ENCODE data around the gene SUSD4.

The SUSD4 gene

DNA sequence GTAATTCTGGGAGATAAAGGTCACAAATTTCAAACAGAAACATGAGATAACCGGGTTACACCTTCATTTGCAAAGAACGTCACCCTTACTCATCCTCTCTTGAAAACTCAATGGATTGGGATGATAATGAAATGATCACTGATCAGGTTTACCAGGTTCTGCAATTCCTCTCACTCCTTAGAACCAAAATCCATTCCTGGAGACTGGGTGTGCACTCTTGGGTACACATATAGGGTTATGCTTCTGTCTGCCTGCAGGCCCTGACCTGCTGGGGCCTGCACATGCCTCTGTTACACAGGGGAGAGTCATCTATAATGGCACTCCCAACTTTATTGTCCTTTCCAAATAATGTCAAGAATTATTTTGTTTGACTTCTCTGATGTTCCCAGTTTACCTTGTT is 8.3 kb downstream of the SUSD4 start:
- no peak overlapping the region for H2BK5ac ChIP-seq (ENCODE audit: low read length)
- no peaks in the 10 kb centered on the region for H3K79me1 ChIP-seq (ENCODE audit: low read depth, low read length)
- no peaks in the 10 kb centered on the region for H3K36me3 ChIP-seq (replicated peaks in 1 of 2; ENCODE audit: control insufficient read depth in 2 of 2, insufficient read depth in 2 of 2, low read length in 2 of 2)
- H3K23ac ChIP-seq (ENCODE audit: low read depth, low read length, poor library complexity), result no peak overlapping the region
- H3K9ac ChIP-seq (ENCODE audit: low read depth, low read length, poor library complexity), result no peak overlapping the region
- no peak overlapping the region for H4K91ac ChIP-seq (ENCODE audit: low read depth, low read length, poor library complexity)
- whole genome bisulfite sequencing, 2 donors (ENCODE audit: extremely low coverage in 2 of 2, insufficient read length in 2 of 2, insufficient replicate concordance in 1 of 2), result no CpG with 5 or more reads among the region's 2 CpGs
- H3K14ac ChIP-seq (ENCODE audit: low read length), result no peak overlapping the region
- DNase-seq (ENCODE audit: low spot score), result no peak
- no peak overlapping the region for H3K4ac ChIP-seq (ENCODE audit: low read length)
- H2AK5ac ChIP-seq (ENCODE audit: low read depth, low read length), result no peak overlapping the region
- no peaks in the 10 kb centered on the region for H3K9me3 ChIP-seq (replicated peaks in 1 of 2; ENCODE audit: control insufficient read depth in 2 of 2, insufficient read depth in 1 of 2, low read depth in 1 of 2, low read length in 2 of 2)
- no peak overlapping the region for H4K8ac ChIP-seq (ENCODE audit: low read depth, low read length)
- H2BK120ac ChIP-seq (ENCODE audit: low read depth, low read length), result no peak overlapping the region
- no peak overlapping the region for H2BK12ac ChIP-seq (ENCODE audit: low read length)
- no peak overlapping the region for H2AFZ ChIP-seq (ENCODE audit: low read length)
- no peak overlapping the region for H3K27ac ChIP-seq (replicated peaks; ENCODE audit: low read length)
- H2BK15ac ChIP-seq (ENCODE audit: low read length), result no peak overlapping the region
- H3K18ac ChIP-seq (ENCODE audit: low read length), result no peak overlapping the region
- H3K4me1 ChIP-seq (ENCODE audit: control insufficient read depth in 2 of 2, insufficient read depth in 1 of 2, low read depth in 1 of 2, low read length in 2 of 2), result peaks cover 0 to 8% of the 10 kb centered on the region in 2 donors
- H3K4me2 ChIP-seq (ENCODE audit: insufficient read depth, low read length, poor library complexity, severe bottlenecking), result no peak overlapping the region
- peaks cover 0 to 27% (median 0%) of the 10 kb centered on the region in 3 experiments for H3K27me3 ChIP-seq (ENCODE audit: control insufficient read depth in 3 of 3, insufficient read depth in 3 of 3, low read depth in 1 of 3, low read length in 3 of 3)
- no peak overlapping the region for H3K4me3 ChIP-seq (ENCODE audit: low read length in 2 of 2)

- Histone ChIP-seq H2BK12ac (ENCODE audit: low read length) (no peak overlapping the region), H4K8ac (ENCODE audit: low read depth, low read length) (no peak overlapping the region), H2AK5ac (ENCODE audit: low read depth, low read length) (no peak overlapping the region), H3K9me3 (replicated peaks in 1 of 2; ENCODE audit: control insufficient read depth in 2 of 2, insufficient read depth in 1 of 2, low read depth in 1 of 2, low read length in 2 of 2) (no peaks in the 10 kb centered on the region), H3K4me1 (ENCODE audit: control insufficient read depth in 2 of 2, insufficient read depth in 1 of 2, low read depth in 1 of 2, low read length in 2 of 2) (peaks cover 0 to 8% of the 10 kb centered on the region in 2 donors), H3K4me2 (ENCODE audit: insufficient read depth, low read length, poor library complexity, severe bottlenecking) (no peak overlapping the region), H2BK5ac (ENCODE audit: low read length) (no peak overlapping the region), H2AFZ (ENCODE audit: low read length) (no peak overlapping the region), H3K23ac (ENCODE audit: low read depth, low read length, poor library complexity) (no peak overlapping the region), H3K14ac (ENCODE audit: low read length) (no peak overlapping the region), H3K27ac (replicated peaks; ENCODE audit: low read length) (no peak overlapping the region), H2BK120ac (ENCODE audit: low read depth, low read length) (no peak overlapping the region), H4K91ac (ENCODE audit: low read depth, low read length, poor library complexity) (no peak overlapping the region), H3K18ac (ENCODE audit: low read length) (no peak overlapping the region), H2BK15ac (ENCODE audit: low read length) (no peak overlapping the region), H3K9ac (ENCODE audit: low read depth, low read length, poor library complexity) (no peak overlapping the region), H3K27me3 (ENCODE audit: control insufficient read depth in 3 of 3, insufficient read depth in 3 of 3, low read depth in 1 of 3, low read length in 3 of 3) (peaks cover 0 to 14% (median 0%) of the 10 kb centered on the region in 3 experiments), H3K4me3 (ENCODE audit: low read length in 2 of 2) (no peak overlapping the region), H3K79me1 (ENCODE audit: low read depth, low read length) (no peaks in the 10 kb centered on the region), H3K4ac (ENCODE audit: low read length) (no peak overlapping the region), H3K36me3 (replicated peaks in 1 of 2; ENCODE audit: control insufficient read depth in 2 of 2, insufficient read depth in 2 of 2, low read length in 2 of 2) (no peaks in the 10 kb centered on the region)
- no peak for DNase-seq (ENCODE audit: low spot score)
- no CpG with 5 or more reads among the region's 6 CpGs for WGBS, 2 donors (ENCODE audit: extremely low coverage in 2 of 2, insufficient read length in 2 of 2, insufficient replicate concordance in 1 of 2)
Observed at GRCh38 chr1:223353939-223354338, 10.0 kb downstream of the SUSD4 start.

DNA sequence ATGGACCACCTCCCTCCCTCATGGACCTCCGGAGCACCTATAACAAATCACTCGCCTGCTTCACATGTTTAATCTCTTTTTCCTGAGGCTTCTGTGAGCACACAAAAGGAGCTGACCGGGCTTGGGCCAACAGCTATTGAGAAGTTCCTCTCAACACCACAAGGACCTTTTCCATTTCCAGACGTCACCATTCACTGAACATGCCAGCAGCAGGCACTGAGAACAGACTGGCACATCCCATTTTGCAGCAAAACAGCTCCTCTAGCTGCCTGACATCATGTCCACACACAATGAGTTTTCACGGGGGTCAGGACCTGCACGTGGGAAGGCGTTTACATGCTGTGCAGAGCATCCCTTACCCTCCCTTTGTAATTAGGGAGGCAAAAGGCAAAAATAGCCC is 11.0 kb downstream of the SUSD4 start:
- Histone ChIP-seq H3K27ac (replicated peaks; ENCODE audit: low read length) (no peak overlapping the region), H4K8ac (ENCODE audit: low read depth, low read length) (no peak overlapping the region), H3K36me3 (replicated peaks in 1 of 2; ENCODE audit: control insufficient read depth in 2 of 2, insufficient read depth in 2 of 2, low read length in 2 of 2) (no peaks in the 10 kb centered on the region), H2BK120ac (ENCODE audit: low read depth, low read length) (no peak overlapping the region), H3K4ac (ENCODE audit: low read length) (no peak overlapping the region), H3K4me3 (ENCODE audit: low read length in 2 of 2) (no peak overlapping the region), H3K14ac (ENCODE audit: low read length) (no peak overlapping the region), H2AK5ac (ENCODE audit: low read depth, low read length) (no peak overlapping the region), H3K18ac (ENCODE audit: low read length) (no peak overlapping the region), H4K91ac (ENCODE audit: low read depth, low read length, poor library complexity) (no peak overlapping the region), H3K9ac (ENCODE audit: low read depth, low read length, poor library complexity) (no peak overlapping the region), H3K4me1 (ENCODE audit: control insufficient read depth in 2 of 2, insufficient read depth in 1 of 2, low read depth in 1 of 2, low read length in 2 of 2) (peaks cover 0 to 8% of the 10 kb centered on the region in 2 donors), H3K79me1 (ENCODE audit: low read depth, low read length) (no peaks in the 10 kb centered on the region), H3K27me3 (ENCODE audit: control insufficient read depth in 3 of 3, insufficient read depth in 3 of 3, low read depth in 1 of 3, low read length in 3 of 3) (peaks cover 0 to 5% (median 0%) of the 10 kb centered on the region in 3 experiments), H3K9me3 (replicated peaks in 1 of 2; ENCODE audit: control insufficient read depth in 2 of 2, insufficient read depth in 1 of 2, low read depth in 1 of 2, low read length in 2 of 2) (no peaks in the 10 kb centered on the region), H2AFZ (ENCODE audit: low read length) (no peak overlapping the region), H3K4me2 (ENCODE audit: insufficient read depth, low read length, poor library complexity, severe bottlenecking) (no peak overlapping the region), H2BK12ac (ENCODE audit: low read length) (no peak overlapping the region), H3K23ac (ENCODE audit: low read depth, low read length, poor library complexity) (no peak overlapping the region), H2BK5ac (ENCODE audit: low read length) (no peak overlapping the region), H2BK15ac (ENCODE audit: low read length) (no peak overlapping the region)
- DNase-seq (ENCODE audit: low spot score), result no peak
- WGBS, 2 donors (ENCODE audit: extremely low coverage in 2 of 2, insufficient read length in 2 of 2, insufficient replicate concordance in 1 of 2), result no CpG with 5 or more reads among the region's 7 CpGs

GRCh38 chr1:223350361-223350908 is 13.5 kb downstream of the SUSD4 start:
- Histone ChIP-seq H4K8ac (ENCODE audit: low read depth, low read length) (no peak overlapping the region), H3K27ac (replicated peaks; ENCODE audit: low read length) (no peak overlapping the region), H3K4me2 (ENCODE audit: insufficient read depth, low read length, poor library complexity, severe bottlenecking) (no peak overlapping the region), H3K9me3 (replicated peaks in 1 of 2; ENCODE audit: control insufficient read depth in 2 of 2, insufficient read depth in 1 of 2, low read depth in 1 of 2, low read length in 2 of 2) (no peaks in the 10 kb centered on the region), H2AK5ac (ENCODE audit: low read depth, low read length) (no peak overlapping the region), H2BK120ac (ENCODE audit: low read depth, low read length) (no peak overlapping the region), H2BK12ac (ENCODE audit: low read length) (no peak overlapping the region), H3K4me1 (ENCODE audit: control insufficient read depth in 2 of 2, insufficient read depth in 1 of 2, low read depth in 1 of 2, low read length in 2 of 2) (peaks cover 0 to 8% of the 10 kb centered on the region in 2 donors), H2BK5ac (ENCODE audit: low read length) (no peak overlapping the region), H4K91ac (ENCODE audit: low read depth, low read length, poor library complexity) (no peak overlapping the region), H3K36me3 (replicated peaks in 1 of 2; ENCODE audit: control insufficient read depth in 2 of 2, insufficient read depth in 2 of 2, low read length in 2 of 2) (no peaks in the 10 kb centered on the region), H3K4ac (ENCODE audit: low read length) (no peak overlapping the region), H3K9ac (ENCODE audit: low read depth, low read length, poor library complexity) (no peak overlapping the region), H3K14ac (ENCODE audit: low read length) (no peak overlapping the region), H3K79me1 (ENCODE audit: low read depth, low read length) (no peaks in the 10 kb centered on the region), H3K27me3 (ENCODE audit: control insufficient read depth in 3 of 3, insufficient read depth in 3 of 3, low read depth in 1 of 3, low read length in 3 of 3) (no peaks in the 10 kb centered on the region), H2AFZ (ENCODE audit: low read length) (no peak overlapping the region), H3K18ac (ENCODE audit: low read length) (no peak overlapping the region), H2BK15ac (ENCODE audit: low read length) (no peak overlapping the region), H3K23ac (ENCODE audit: low read depth, low read length, poor library complexity) (no peak overlapping the region), H3K4me3 (ENCODE audit: low read length in 2 of 2) (no peak overlapping the region)
- no CpG with 5 or more reads among the region's 5 CpGs for WGBS, 2 donors (ENCODE audit: extremely low coverage in 2 of 2, insufficient read length in 2 of 2, insufficient replicate concordance in 1 of 2)
- no peak for DNase-seq (ENCODE audit: low spot score)

All from neuronal stem cell (in vitro differentiated cells).